HCT116 (cell line): ENCODE measurements around the gene ATP2B3. TPM values are rescaled to one million over a fixed set of nuclear protein-coding genes. Genes with fewer than 3 reads are reported as not detected.

Experiments
- ATAC-seq: fragments of 200-7000 bp; cut with Tn5 transposase; 2 replicates; pipeline ENCODE4 v1.9.1; 2020; ENCODE audit warnings: mild to moderate bottlenecking, moderate library complexity
- BruUV-seq: library from RNA; stranded (reverse); fragments of 400-500 nt; replicated peaks from 2 replicates; lab custom pipeline; 2021; lab: Mats Ljungman, UMichigan
- CTCF ChIA-PET: fragments of 300-600 bp; sonication (Branson Sonifier 250); formaldehyde crosslinking; loops from one replicate; lab custom pipeline; 2021; ENCODE audit warnings: antibody characterized with exemption; lab: Charles Lee
- POLR2A ChIA-PET: fragments of 300-600, 350-600 bp; sonication (Branson Sonifier 250); formaldehyde crosslinking; loops from one replicate; lab custom pipeline; 2021; ENCODE audit warnings: antibody characterized with exemption; lab: Charles Lee
- RAD21 ChIA-PET, 2 experiments: fragments of 300-600 bp; sonication (Branson Sonifier 250); formaldehyde crosslinking; loops; one replicate each; lab custom pipeline; 2023; ENCODE audit warnings: low total read pairs in 2 of 2; ENCODE audit not compliant: uncharacterized antibody in 2 of 2, unreplicated experiment in 2 of 2, low non-redundant PET in 1 of 2; lab: Charles Lee
- DNase-seq: peaks from one replicate; pipeline ENCODE4 v3.0.0-alpha.2; 2010; ENCODE audit warnings: low read depth, low spot score
- H2AFZ ChIP-seq: fragments of 200-600 bp; shearing (Covaris generic), sonication (generic); 2 replicates; pipeline ENCODE4 v1.6.1; 2017; ENCODE audit warnings: low read depth, mixed run types, mixed read lengths, antibody characterized with exemption, low read length; ENCODE audit not compliant: poor library complexity, severe bottlenecking
- H3K27ac ChIP-seq: 2 replicates; pipeline ENCODE4 v1.5.1; 2012; ENCODE audit warnings: low read depth, low read length
- H3K27me3 ChIP-seq: fragments of 200-600 bp; sonication (generic); 2 replicates; pipeline ENCODE4 v1.6.1; 2016; ENCODE audit warnings: mixed run types, low read length, mixed read lengths; ENCODE audit not compliant: insufficient read depth
- H3K36me3 ChIP-seq, 2 experiments: fragments of 200-500 bp in 1 of 2; fragments of 200-600 bp in 1 of 2; sonication (Bioruptor generic) in 1 of 2; sonication (generic) in 1 of 2; 2 replicates each; pipeline versions ENCODE4 v1.5.1 to v1.6.1; 2014 to 2016; ENCODE audit warnings: low read length in 2 of 2, inconsistent platforms in 1 of 2, mixed read lengths in 1 of 2, mixed run types in 1 of 2; ENCODE audit not compliant: insufficient read depth in 2 of 2, control insufficient read depth in 1 of 2
- H3K4me1 ChIP-seq, 2 experiments: fragments of 200-600 bp in 1 of 2; sonication (generic) in 1 of 2; 2 replicates each; pipeline versions ENCODE4 v1.5.1 to v1.6.1; 2012 to 2017; ENCODE audit warnings: low read length in 2 of 2, inconsistent platforms in 1 of 2, mild to moderate bottlenecking in 1 of 2, mixed read lengths in 1 of 2, mixed run types in 1 of 2, moderate library complexity in 1 of 2; ENCODE audit not compliant: insufficient read depth in 2 of 2, control insufficient read depth in 1 of 2
- H3K4me2 ChIP-seq: fragments of 200-600 bp; sonication (generic); 2 replicates; pipeline ENCODE4 v1.6.1; 2017; ENCODE audit warnings: mixed run types, low read length, mixed read lengths
- H3K4me3 ChIP-seq, 2 experiments: fragments of 200-600 bp in 1 of 2; sonication (generic) in 1 of 2; replicated peaks in 1 of 2; 2 replicates each; pipeline ENCODE4 v1.5.1; 2011 to 2016; ENCODE audit warnings: low read length in 2 of 2, control low read depth in 1 of 2, low read depth in 1 of 2, mild to moderate bottlenecking in 1 of 2, mixed read lengths in 1 of 2, mixed run types in 1 of 2
- H3K79me2 ChIP-seq: fragments of 200-600 bp; sonication (generic); 2 replicates; pipeline ENCODE4 v1.6.1; 2017; ENCODE audit warnings: mild to moderate bottlenecking, mixed run types, low read length, moderate library complexity, mixed read lengths; ENCODE audit not compliant: insufficient read depth
- H3K9ac ChIP-seq: fragments of 200-600 bp; sonication (generic); 2 replicates; pipeline ENCODE4 v1.6.1; 2016; ENCODE audit warnings: low read length, mixed read lengths
- H3K9me2 ChIP-seq: fragments of 200-600 bp; sonication (generic), shearing (Covaris generic); 2 replicates; pipeline ENCODE4 v1.6.1; 2017; ENCODE audit warnings: mixed run types, mild to moderate bottlenecking, moderate library complexity; ENCODE audit not compliant: insufficient read depth
- H3K9me3 ChIP-seq, 2 experiments: fragments of 200-500 bp in 1 of 2; fragments of 200-600 bp in 1 of 2; sonication (Bioruptor generic) in 1 of 2; sonication (generic) in 1 of 2; 2 replicates each; pipeline ENCODE4 v1.6.1; 2014 to 2017; ENCODE audit warnings: low read length in 2 of 2, mixed read lengths in 2 of 2, inconsistent platforms in 1 of 2, low read depth in 1 of 2, mild to moderate bottlenecking in 1 of 2, mixed run types in 1 of 2, moderate library complexity in 1 of 2; ENCODE audit not compliant: control insufficient read depth in 1 of 2, insufficient read depth in 1 of 2
- H4K20me1 ChIP-seq: fragments of 200-600 bp; sonication (generic), shearing (Covaris generic); 2 replicates; pipeline ENCODE4 v1.6.1; 2017; ENCODE audit warnings: mixed run types, mild to moderate bottlenecking, moderate library complexity; ENCODE audit not compliant: insufficient read depth
- CEBPB ChIP-seq: IDR thresholded peaks from 2 replicates; pipeline ENCODE4 v1.6.1; 2012; ENCODE audit warnings: low read depth
- CTCF ChIP-seq, 3 experiments: fragments of 200-600 bp in 1 of 3; sonication (generic) in 1 of 3; IDR thresholded peaks in 2 of 3; conservative IDR thresholded peaks in 1 of 3; 2 replicates each; pipeline ENCODE4 v1.5.1; 2012 to 2017; ENCODE audit warnings: low read depth in 2 of 3, low read length in 2 of 3, antibody characterized with exemption in 1 of 3, borderline replicate concordance in 1 of 3, control low read depth in 1 of 3, mild to moderate bottlenecking in 1 of 3, mixed read lengths in 1 of 3, mixed run types in 1 of 3, moderate library complexity in 1 of 3; ENCODE audit not compliant: insufficient read depth in 1 of 3
- EGR1 ChIP-seq: IDR thresholded peaks from 2 replicates; pipeline ENCODE4 v1.6.1; 2012; ENCODE audit warnings: low read depth
- ELF1 ChIP-seq: IDR thresholded peaks from 2 replicates; pipeline ENCODE4 v1.6.1; 2012; ENCODE audit warnings: low read depth, borderline replicate concordance
- EZH2 ChIP-seq: fragments of 200-600 bp; sonication (generic); IDR thresholded peaks from 2 replicates; pipeline ENCODE4 v1.6.1; 2017; ENCODE audit warnings: antibody characterized with exemption, mixed run types
- FOSL1 ChIP-seq: IDR thresholded peaks from 2 replicates; pipeline ENCODE4 v1.6.1; 2012; ENCODE audit warnings: low read depth
- JUND ChIP-seq: IDR thresholded peaks from 2 replicates; pipeline ENCODE4 v1.6.1; 2012
- POLR2A ChIP-seq: IDR thresholded peaks from 2 replicates; pipeline ENCODE4 v1.7.0; 2011; ENCODE audit warnings: borderline replicate concordance; ENCODE audit not compliant: insufficient read depth, insufficient read length; ENCODE audit errors: extremely low read depth
- POLR2AphosphoS5 ChIP-seq: IDR thresholded peaks from 2 replicates; pipeline ENCODE4 v1.6.1; 2011; ENCODE audit warnings: mild to moderate bottlenecking, low read depth, low read length, moderate library complexity
- RAD21 ChIP-seq: IDR thresholded peaks from 2 replicates; pipeline ENCODE4 v1.6.1; 2012; ENCODE audit warnings: low read depth, mild to moderate bottlenecking
- SIN3A ChIP-seq: IDR thresholded peaks from 2 replicates; pipeline ENCODE4 v1.6.1; 2012; ENCODE audit warnings: low read depth
- SP1 ChIP-seq: IDR thresholded peaks from 2 replicates; pipeline ENCODE4 v1.6.1; 2012; ENCODE audit warnings: low read depth
- TCF7L2 ChIP-seq: IDR thresholded peaks from 2 replicates; pipeline ENCODE4 v1.7.0; 2011; ENCODE audit warnings: borderline replicate concordance, inconsistent platforms; ENCODE audit not compliant: insufficient read depth, insufficient read length; ENCODE audit errors: extremely low read depth
- YY1 ChIP-seq: IDR thresholded peaks from 2 replicates; pipeline ENCODE4 v1.6.1; 2011; ENCODE audit warnings: low read length, low read depth, moderate library complexity, mild to moderate bottlenecking; ENCODE audit not compliant: insufficient replicate concordance; ENCODE audit errors: extremely low read depth
- ZFX ChIP-seq: fragments of 450-650 bp; IDR thresholded peaks from 2 replicates; pipeline ENCODE4 v1.6.1; 2017
- ZNF274 ChIP-seq: fragments of 200-500 bp; sonication (Bioruptor generic); IDR thresholded peaks from 2 replicates; pipeline ENCODE4 v1.6.1; 2014; ENCODE audit warnings: mild to moderate bottlenecking, low read depth, low read length, inconsistent platforms
- intact Hi-C: fragments of 100-400 bp; cut with micrococcal nuclease; formaldehyde crosslinking; loops from 2 replicates; pipeline ENCODE4 v1.10.0; 2022
- total RNA-seq: library from RNA; stranded (reverse); gene quantifications from one replicate; pipeline ENCODE4 v1.2.1, GENCODE V29; 2021; ENCODE audit not compliant: unreplicated experiment
- TF ChIP-seq, protein P1 (sequence below): IDR thresholded peaks from 2 replicates; pipeline ENCODE4 v1.6.1; 2012; ENCODE audit warnings: low read depth
- TF ChIP-seq, protein P2 (sequence below): IDR thresholded peaks from 2 replicates; pipeline ENCODE4 v1.6.1; 2012
- TF ChIP-seq, protein P3 (sequence below): IDR thresholded peaks from 2 replicates; pipeline ENCODE4 v1.6.1; 2012

ATP2B3 gene
- total RNA-seq, 1 experiment from 2014 or later = not detected

- BruUV-seq = no TSS peak
- Histone ChIP-seq H3K27me3 (no peaks in the 10 kb centered on the region), H3K4me3 (no peak overlapping the region), H3K9me3 (no peaks in the 10 kb centered on the region), H4K20me1 (no peaks in the 10 kb centered on the region), H3K4me2 (no peak overlapping the region), H3K79me2 (no peaks in the 10 kb centered on the region), H3K9me2 (no peaks in the 10 kb centered on the region), H2AFZ (no peak overlapping the region), H3K27ac (no peak overlapping the region), H3K36me3 (no peaks in the 10 kb centered on the region), H3K9ac (no peak overlapping the region), H3K4me1 (no peaks in the 10 kb centered on the region)
- TF ChIP-seq POLR2AphosphoS5 (no peak), RAD21 (no peak), EGR1 (no peak), POLR2A (no peak), CEBPB (no peak), SP1 (no peak), CTCF (IDR thresholded peaks at IDR 0.05 in 2 of 3, conservative IDR thresholded peaks at IDR 0.05 in 1 of 3; ENCODE audit: borderline replicate concordance in 1 of 3, insufficient read depth in 1 of 3, low read depth in 2 of 3, low read length in 2 of 3) (no peak), EZH2 (no peak), ELF1 (no peak), TCF7L2 (no peak), ZNF274 (no peak), SIN3A (no peak), FOSL1 (no peak), ZFX (no peak), YY1 (no peak), JUND (no peak)
- TF ChIP-seq, protein P1, sequence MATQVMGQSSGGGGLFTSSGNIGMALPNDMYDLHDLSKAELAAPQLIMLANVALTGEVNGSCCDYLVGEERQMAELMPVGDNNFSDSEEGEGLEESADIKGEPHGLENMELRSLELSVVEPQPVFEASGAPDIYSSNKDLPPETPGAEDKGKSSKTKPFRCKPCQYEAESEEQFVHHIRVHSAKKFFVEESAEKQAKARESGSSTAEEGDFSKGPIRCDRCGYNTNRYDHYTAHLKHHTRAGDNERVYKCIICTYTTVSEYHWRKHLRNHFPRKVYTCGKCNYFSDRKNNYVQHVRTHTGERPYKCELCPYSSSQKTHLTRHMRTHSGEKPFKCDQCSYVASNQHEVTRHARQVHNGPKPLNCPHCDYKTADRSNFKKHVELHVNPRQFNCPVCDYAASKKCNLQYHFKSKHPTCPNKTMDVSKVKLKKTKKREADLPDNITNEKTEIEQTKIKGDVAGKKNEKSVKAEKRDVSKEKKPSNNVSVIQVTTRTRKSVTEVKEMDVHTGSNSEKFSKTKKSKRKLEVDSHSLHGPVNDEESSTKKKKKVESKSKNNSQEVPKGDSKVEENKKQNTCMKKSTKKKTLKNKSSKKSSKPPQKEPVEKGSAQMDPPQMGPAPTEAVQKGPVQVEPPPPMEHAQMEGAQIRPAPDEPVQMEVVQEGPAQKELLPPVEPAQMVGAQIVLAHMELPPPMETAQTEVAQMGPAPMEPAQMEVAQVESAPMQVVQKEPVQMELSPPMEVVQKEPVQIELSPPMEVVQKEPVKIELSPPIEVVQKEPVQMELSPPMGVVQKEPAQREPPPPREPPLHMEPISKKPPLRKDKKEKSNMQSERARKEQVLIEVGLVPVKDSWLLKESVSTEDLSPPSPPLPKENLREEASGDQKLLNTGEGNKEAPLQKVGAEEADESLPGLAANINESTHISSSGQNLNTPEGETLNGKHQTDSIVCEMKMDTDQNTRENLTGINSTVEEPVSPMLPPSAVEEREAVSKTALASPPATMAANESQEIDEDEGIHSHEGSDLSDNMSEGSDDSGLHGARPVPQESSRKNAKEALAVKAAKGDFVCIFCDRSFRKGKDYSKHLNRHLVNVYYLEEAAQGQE = no peak
- TF ChIP-seq, protein P2, sequence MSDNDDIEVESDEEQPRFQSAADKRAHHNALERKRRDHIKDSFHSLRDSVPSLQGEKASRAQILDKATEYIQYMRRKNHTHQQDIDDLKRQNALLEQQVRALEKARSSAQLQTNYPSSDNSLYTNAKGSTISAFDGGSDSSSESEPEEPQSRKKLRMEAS = no peak
- TF ChIP-seq, protein P3, sequence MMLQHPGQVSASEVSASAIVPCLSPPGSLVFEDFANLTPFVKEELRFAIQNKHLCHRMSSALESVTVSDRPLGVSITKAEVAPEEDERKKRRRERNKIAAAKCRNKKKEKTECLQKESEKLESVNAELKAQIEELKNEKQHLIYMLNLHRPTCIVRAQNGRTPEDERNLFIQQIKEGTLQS = no peak
- ATAC-seq = no peak
- no peak for DNase-seq
- intact Hi-C loops = no loop called here
- RAD21 ChIA-PET = no interaction called here
- CTCF ChIA-PET = no interaction called here
- POLR2A ChIA-PET = no interaction called here
These were observed 43.0 kb downstream of the ATP2B3 start for GRCh38 chrX:153560466-153560865.
